ENCODE results near the gene CCDC57.
A peak's percentile ranks its signal among the peaks of the same experiment; 100 is the strongest.
"Not testable (repeated sequence)": the region's sequence is repeated elsewhere in the genome, so short reads cannot be mapped to it uniquely, and the experiment has no call there.

Gene CCDC57, protein sequence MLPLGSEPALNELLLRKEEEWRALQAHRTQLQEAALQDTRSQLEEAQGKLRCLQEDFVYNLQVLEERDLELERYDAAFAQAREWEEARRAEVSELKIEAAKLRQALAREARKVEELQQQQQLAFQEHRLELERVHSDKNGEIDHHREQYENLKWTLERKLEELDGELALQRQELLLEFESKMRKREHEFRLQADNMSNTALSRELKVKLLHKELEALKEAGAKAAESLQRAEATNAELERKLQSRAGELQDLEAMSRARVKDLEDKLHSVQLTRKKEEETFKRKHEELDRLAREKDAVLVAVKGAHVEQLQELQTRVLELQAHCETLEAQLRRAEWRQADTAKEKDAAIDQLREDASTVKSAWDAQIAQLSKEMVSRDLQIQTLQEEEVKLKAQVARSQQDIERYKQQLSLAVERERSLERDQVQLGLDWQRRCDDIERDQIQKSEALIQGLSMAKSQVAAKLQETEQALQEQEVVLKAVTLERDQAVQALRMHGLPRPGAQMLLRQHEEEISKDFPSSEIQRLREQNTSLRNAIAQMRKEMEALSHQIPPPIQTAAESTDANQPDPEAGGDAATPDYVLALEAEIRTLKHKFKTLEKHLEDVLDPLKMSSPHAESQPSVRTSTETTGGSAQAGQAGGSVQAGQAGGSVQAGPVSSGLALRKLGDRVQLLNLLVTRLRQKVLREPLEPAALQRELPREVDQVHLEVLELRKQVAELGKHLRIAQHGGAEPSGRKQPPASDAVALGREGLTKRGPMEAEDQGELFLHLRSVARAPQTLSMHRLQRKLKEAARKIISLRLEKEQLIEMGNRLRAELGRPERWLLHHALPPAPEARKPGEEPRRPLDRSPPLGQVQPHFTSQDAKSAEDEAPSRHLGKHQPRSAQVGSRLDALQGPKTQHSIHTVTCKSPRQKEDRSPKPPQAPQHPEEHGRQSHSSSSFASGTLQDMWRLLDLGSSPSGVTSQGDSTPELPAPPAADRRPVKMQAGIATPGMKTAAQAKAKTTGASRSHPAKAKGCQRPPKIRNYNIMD

DNA sequence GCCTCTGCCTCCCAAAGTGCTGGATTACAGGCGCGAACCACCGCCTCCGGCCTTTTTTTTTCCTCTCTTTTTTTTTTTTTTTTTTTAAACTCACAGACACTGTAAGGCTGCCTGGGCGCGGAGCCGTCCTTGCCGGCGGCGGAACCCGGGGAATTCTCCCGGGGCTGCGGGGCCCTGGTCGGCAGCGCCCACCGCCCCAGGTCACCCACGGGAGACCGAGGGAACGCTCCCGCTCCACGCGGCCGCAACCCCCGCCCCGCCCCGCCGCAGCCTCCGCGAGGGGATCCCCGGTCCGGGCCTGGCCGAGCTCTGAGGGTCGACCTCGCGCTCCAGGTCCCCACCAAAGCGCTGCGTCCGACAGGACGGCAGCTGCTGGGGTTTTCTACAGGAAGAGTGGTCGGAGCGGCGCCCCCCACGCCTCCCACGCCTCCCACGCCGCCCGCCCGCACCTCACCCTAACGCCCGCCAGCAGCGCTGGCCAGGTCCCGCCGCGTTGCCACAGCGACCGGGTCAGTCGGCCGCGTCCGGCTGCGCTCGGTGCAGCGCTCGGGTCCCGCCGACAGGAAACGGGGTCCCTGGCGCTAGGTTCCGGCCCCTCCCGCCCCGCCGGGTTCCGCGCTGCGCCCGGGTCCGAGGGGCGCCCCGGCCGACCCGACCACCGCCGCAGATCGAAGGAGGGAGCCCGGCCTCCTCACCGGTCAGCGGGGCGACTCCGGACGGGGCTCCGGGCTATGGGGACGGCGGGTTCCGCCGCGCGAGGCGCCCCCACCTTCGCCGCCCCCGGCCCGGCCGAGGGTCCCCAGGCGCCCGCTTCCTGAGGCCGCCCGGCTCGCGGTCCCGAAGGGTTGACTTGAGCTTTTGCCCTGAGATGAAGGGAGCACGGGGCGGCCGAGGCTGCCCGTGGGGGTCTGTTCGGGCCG, at the start of gene CCDC57:
CCDC57 (minus strand) TSS at position 512 of the 920 bp plus-strand sequence. CDS start 10,898 bp downstream, outside the sequence.
- peak; percentile 99 for DNase-seq (ENCODE audit: low spot score)

DNA sequence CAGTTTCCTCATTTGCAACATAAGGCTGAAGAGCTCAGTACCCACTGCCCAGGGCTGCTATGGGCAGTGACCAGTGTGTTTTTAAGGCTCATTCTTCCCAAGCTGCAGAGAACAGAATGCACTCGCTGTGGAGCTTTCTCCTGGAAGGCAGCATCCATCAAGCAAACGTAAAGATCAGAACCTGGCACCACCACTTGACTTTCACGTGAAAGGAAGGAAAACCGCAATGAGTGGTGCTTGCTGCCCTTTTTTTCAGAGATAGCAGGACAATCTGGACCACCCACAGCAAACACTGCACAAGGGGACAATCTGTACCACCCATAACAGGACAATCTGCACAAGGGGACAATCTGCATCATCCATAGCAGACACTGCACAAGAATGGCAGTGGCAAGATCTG, 49.7 kb upstream of the CCDC57 start:
- DNase-seq (ENCODE audit: low spot score), result no peak

DNA sequence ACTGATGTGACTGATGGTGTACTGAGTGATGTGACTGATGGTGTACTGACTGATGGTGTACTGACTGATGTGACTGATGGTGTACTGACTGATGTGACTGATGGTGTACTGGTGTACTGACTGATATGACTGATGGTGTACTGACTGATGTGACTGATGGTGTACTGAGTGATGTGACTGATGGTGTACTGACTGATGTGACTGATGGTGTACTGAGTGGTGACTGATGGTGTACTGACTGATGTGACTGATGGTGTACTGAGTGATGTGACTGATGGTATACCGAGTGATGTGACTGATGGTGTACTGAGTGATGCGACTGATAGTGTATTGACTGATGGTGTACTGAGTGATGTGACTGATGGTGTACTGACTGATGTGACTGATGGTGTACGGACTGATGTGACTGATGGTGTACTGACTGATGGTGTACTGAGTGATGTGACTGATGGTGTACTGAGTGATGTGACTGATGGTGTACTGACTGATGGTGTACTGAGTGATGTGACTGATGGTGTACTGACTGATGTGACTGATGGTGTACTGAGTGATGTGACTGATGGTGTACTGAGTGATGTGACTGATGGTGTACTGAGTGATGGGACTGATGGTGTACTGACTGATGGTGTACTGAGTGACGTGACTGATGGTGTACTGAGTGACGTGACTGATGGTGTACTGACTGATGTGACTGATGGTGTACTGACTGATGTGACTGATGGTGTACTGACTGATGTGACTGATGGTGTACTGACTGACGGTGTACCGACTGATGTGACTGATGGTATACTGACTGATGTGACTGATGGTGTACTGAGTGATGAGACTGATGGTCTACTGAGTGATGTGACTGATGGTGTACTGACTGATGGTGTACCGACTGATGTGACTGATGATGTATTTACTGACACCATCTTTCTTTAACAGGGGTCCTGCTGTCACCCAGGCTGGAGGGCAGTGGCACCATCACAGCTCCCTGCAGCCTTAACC, 47.6 kb upstream of the CCDC57 start:
- DNase-seq (ENCODE audit: low spot score), result not testable (repeated sequence)

DNA sequence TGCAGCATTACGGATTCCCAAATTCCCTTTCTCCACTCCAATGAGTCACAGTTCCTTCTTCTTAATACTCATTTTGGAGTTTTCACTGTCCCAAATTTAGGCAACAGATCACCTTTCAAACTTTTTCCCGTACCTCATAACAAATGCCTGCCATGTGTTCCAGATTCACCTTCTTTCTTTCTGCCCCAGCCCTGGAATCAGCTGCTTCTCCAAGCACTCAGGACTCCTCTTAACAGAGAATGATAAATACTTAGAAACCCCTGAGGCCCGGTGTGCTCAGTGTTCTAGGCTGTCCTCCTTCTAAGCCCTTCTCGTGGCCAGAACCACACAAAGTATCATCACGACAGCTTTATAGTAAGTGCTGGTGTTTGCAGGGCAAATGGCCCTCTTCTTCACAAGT, 45.9 kb upstream of the CCDC57 start:
- DNase-seq (ENCODE audit: low spot score), result no peak

DNA sequence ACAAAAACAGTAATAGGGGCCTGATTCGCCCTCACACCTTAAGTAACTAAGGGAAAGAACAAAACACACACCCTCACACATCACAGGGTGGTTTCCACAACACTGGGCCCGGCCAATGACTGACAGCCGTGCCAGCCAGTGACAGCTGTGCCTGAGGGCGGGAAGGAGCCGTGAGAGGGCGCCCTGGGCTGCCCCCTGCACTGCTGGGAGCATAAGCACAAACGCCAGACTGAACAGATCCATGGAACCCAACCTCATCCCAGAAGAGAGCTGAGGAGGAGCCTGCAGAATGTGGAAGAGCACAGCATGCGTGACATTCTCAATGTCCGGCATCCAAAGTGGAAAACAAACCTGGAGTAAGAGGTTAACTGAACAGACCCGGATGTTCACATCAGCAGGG, 44.8 kb upstream of the CCDC57 start:
- peak; percentile 92 for DNase-seq (ENCODE audit: low spot score)

DNA sequence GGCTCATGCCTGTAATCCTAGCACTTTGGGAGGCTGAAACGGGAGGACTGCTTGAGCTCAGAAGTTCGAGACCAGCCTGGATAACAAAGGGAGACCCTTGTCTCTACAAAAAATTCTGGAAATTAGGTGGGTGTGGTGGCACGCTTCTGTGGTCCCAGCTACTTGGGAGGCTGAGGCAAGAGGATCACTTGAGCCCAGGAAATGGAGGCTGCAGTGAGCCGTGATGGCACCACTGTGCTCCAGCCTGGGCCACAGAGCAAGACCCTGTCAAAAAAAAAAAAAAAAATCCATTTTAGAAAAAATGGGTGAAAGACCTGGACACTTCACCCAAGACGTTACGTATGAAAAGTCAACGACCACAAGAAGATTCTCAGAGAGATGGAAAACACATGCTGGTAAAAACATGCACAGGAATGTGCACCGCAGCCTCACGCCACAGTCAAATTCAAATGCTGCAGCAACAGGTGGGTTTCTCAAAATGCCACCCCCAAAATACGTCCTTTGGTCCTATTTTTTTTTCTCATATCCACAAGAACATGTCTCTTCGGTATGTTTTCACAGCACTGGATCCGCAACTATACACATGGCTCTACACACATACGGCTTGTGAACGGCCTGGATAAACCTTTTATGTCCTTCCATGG, 43.7 kb upstream of the CCDC57 start:
- no peak for DNase-seq (ENCODE audit: low spot score)

DNA sequence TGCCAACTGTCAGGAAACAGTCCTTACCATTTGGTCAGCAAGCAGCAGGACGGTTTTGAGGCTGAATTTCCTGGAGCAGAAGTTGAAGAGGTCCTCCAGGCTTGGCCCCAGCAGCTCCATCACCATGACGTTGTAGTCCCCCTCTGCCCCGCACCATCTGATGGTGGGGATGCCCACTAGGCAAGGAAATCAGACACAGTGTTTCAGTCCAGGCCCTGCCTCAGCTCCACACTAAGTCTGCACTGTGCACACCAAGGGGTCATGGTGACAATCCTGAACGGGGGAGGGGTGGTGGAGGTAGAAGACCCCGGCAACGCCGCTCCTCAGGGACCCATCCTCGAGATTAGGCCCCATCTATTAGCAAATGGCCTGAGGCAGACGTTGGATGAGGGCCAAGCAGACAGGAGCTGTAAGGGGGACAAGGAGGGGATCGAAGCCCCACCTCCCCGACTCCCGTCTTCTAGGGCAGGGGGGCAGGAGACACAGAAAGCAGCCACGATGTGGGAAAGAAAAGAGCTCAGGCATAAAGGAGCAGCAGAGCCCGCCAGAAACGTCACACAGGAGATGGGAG, 42.8 kb upstream of the CCDC57 start:
- no peak for DNase-seq (ENCODE audit: low spot score)

DNA sequence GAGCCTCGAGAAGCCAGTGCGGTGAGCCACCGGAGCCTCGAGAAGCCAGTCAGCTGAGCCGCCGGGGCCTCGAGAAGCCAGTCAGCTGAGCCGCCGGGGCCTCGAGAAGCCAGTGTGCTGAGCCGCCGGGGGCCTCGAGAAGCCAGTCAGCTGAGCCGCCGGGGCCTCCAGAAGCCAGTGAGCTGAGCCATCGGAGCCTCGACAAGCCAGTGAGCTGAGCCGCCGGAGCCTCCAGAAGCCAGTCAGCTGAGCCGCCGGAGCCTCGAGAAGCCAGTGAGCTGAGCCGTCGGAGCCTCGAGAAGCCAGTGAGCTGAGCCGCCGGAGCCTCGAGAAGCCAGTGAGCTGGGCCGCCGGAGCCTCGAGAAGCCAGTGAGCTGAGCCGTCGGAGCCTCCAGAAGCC, 42.1 kb upstream of the CCDC57 start:
- not testable (repeated sequence) for DNase-seq (ENCODE audit: low spot score)

DNA sequence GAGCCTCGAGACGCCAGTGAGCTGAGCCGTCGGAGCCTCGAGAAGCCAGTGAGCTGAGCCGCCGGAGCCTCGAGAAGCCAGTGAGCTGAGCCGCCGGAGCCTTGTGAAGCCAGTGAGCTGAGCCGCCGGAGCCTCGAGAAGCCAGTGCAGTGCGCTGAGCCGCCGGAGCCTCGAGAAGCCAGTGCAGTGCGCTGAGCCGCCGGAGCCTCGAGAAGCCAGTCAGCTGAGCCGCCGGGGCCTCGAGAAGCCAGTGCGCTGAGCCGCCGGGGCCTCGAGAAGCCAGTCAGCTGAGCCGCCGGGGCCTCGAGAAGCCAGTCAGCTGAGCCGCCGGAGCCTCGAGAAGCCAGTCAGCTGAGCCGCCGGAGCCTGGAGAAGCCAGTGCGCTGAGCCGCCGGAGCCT, 41.5 kb upstream of the CCDC57 start:
- DNase-seq (ENCODE audit: low spot score), result not testable (repeated sequence)

DNA sequence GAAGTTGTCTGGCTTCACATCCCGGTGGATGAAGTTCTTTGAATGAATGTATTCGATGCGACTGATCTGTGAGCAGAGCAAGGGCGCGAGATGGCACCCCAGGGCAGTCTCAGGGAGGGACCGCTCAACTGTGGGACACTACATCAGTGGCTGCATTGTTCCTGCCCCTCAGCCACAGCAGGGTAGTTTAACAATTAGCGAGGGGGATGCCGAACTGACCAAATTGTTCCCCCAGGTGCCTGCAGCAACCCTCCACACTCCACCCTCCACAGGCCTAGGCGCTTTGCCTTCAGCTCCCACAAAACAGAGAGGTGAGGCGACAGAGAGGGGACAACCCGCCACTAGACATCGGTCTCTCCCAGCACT, 40.5 kb upstream of the CCDC57 start:
- no peak for DNase-seq (ENCODE audit: low spot score)

DNA sequence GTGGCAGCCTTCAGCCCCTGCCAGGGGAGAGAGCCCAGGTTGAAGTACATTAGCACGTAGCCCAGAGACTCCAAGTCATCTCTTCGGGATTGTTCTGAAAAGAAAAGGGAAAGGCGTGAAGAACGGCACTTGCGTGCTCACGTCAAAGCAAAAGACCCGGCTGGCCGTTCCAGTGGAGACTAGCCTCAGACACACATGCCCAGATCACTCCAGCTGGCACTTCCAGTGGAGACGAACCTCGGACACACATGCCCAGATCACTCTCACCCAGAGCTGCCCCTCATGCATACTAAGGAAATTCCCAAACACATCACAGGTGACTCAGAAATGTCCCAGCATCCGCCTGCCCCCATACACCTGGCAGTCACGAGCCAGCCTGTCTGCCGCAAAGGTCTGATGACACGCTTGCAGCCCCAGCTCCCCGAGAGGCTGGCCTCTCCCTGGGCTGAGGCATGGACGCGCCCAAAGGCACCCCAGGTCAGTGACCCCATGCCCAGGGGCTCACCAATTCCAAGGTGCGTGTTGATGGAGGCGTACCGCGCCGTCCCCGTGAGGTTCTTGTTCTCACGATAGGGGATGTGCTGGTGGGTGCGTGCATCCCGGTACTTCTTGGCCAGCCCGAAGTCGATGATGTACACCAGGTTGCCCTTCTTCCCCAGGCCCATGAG, 40.0 kb upstream of the CCDC57 start:
- no peak for DNase-seq (ENCODE audit: low spot score)

DNA sequence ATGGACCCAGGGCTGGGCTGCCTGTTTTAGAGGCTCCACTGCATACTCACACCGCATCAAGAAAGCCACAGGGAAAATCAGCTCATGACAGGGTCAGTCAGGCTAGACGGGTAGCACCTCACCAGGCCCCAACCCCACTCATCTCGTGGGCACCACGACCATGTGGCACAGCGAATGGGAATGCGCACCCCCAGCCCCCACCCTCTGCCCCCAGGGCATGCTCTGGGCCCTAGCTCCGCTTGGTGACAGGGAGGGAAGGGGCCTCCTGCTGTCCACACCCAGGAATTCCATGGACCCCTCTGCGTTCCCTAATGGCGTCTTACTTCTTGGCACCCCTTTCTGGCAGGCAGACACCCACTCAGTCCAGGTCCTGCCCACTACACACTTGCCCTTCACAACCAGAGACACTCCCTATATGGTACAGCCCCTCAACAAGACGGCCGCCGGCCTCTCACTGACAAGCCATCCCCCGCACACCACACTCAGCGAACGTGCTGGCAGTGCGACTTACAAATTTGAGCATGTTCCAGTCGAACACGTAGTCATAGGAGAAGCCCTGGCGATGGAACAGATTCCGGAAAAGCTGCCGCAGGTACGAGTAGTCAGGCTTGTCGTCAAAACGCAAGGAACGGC, 38.3 kb upstream of the CCDC57 start:
- DNase-seq (ENCODE audit: low spot score), result no peak

DNA sequence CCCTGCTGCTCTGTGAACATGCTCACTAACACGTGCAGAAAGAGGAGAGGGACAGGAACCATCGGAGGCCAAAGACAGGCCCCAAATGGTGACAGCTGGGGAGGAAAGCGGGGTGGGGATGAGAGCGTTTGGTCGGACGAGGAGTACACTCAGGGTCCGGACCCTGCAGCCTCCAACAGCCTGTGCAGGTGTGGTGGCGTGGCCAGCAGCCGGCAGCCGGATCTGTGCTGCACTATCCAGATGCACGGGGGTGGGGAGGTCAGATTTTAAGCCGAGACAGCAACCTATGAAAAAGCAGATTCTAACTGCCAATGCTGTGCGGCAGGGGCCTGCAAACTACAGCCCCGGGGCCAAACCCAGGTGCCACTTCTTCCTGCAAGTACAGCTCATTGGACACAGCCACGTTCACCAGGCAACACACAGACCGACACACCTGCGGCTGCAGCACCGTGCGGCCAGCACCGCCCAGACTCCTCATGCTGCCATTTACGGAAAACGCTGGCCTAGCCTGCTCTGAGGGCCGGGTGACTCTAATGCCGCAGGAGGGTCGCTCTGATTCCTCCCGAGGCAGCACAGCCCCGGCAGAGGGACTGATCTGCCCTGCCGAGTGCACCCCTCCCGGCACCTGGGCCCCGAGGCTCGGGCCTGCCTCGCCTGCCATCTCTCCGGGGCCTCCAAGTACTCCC, 37.4 kb upstream of the CCDC57 start:
- DNase-seq (ENCODE audit: low spot score), result no peak

DNA sequence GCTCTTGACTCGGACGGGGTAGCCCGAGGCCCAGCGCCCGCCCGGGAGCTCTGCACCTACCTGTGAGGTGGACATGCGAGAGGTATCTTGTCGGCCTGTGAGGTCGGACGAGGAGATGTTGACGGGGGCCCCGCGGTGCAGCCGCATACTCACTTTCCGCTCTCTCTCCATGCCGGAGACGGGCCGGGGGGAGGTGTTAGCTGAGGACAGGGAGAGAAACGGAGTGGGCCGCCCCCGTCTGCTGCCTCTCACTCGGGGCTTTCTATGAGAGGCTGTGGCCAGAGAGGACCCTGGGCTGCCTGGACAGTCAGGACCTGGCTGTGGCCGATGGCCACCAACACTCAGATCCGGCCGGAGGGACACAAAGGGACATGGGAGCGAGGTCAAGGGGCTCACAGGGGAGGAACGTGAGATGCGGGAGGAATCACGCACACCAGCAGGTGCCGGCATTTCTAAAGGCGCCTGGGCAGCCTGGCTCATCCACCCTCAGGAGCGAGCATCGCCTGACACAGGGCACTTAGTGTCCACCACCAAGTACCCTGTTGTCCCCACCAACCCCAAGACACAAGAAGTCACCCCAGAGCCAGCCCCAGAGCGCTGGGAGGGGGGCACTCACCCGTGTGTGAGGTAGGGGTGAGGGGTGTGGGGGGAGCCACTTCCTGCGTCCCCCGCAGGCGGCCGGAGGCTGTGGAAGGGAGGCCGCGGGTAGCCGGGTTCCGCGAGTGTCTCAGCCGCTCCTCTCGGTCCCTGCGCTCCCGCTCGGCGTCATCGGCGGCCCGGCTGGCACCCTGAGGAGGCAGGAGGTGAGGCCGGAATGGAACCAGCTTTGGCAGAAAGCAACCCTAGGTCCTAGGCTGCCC, 36.4 kb upstream of the CCDC57 start:
- DNase-seq (ENCODE audit: low spot score), result no peak

DNA sequence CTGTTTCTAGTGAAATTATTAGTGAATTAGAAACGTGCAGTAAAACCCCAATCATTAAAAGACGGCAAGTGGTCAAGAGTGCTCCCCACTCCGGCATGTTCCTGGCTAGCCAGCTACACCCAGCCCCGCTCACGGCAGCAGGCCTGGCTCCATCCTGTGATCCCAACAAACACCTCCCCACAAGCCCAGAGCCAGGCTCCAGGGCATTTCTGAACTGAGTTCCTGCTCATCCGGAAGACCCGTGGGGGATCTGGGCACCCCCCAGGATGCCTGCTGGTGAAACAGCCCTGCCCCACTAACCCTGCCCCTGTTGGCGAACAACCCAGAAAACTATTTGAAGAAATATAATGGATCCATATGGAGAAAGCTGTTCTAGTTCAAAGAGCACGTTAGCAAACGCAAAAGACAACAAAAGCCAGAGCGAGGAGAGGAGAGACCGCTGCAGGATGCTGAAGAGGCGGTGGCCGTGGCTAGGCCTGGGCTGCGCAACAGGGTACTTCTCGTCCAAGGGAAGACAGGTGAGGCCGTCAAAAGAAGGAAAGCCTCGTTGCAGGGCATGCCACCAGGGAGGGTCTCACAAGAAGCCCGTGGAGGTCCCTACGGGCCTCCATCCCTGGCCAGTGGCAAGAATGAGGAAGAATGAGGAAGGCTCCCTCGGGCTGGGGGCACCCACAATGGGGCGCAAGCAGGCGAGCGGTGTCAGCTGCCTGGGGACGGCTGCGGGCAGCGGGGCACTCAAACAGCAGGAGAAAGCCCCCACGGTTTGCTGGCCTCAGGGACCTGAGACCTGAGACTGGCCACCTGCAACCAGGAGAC, 35.4 kb upstream of the CCDC57 start:
- no peak for DNase-seq (ENCODE audit: low spot score)

DNA sequence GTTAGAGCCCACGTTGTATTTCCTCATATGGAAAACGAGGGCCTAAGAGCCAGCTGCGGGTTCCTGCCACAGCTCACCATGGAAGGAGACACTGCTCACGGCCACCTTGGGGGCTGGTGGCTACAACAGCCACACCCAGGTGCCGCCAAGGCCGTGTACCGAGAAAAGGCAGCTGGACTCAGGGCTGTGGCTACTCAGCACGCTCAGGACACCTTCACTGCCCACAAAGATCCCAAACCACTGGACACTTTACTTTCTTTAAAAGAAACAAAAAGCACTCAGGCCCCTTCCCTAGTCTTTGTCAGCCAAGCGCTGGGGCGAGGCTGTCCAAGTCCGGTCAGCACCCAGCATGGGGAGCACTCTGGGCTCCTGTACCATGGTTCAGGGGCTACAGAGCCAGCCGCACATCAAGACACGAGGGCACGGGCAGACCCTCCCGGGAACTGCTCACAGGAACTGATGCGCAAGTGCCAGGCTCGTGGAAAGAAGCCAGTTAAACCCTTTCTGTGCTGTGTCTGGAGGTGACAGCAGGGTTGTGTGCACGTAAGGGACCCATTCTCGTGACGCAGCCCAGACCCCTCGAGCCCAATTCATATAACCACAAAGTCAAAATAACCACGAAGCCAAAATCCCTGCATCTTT, 34.7 kb upstream of the CCDC57 start:
- no peak for DNase-seq (ENCODE audit: low spot score)

Data from D341Med (cell line).